ENCODE measurements around the gene XDH. TPM values are rescaled to one million over a fixed set of nuclear protein-coding genes. Genes with fewer than 3 reads are reported as not detected.

Gene XDH
- total RNA-seq, 1 experiment from 2014 or later, result 1.4 TPM

DNA sequence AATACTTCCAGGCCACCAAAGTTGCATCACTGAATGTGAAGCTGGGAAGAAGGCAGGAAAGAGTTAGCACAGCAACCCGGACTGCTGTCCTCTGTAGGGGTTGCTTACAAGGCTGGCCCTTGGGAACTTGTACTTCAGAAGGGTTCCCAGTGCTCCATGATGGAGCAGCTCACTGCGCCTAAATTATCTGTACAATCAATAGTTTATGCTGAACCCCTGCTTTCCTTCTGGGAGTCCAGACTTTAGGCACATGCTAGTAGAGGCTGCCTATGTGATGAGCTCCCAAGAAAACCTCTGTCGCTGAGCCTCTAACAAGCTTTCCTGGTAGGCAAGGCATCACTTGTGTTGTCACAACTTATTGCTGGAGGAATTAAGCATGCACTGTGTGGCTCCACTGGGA is 34.3 kb downstream of the XDH start:
- intact Hi-C loops (cut with micrococcal nuclease; ENCODE audit: unreplicated experiment), result no loop called here
- Histone ChIP-seq H3K27me3 (replicated peaks; ENCODE audit: control insufficient read depth, insufficient read depth, low read length) (no peaks in the 10 kb centered on the region), H3K4me1 (no peaks in the 10 kb centered on the region), H3K4me3 (ENCODE audit: low read depth, low read length) (no peak overlapping the region), H3K36me3 (ENCODE audit: control insufficient read depth, insufficient read depth, low read length) (no peaks in the 10 kb centered on the region), H3K9me3 (peaks cover 7% of the 10 kb centered on the region; the same call in 1 of the 2 replicates)
- TF ChIP-seq, protein P1, sequence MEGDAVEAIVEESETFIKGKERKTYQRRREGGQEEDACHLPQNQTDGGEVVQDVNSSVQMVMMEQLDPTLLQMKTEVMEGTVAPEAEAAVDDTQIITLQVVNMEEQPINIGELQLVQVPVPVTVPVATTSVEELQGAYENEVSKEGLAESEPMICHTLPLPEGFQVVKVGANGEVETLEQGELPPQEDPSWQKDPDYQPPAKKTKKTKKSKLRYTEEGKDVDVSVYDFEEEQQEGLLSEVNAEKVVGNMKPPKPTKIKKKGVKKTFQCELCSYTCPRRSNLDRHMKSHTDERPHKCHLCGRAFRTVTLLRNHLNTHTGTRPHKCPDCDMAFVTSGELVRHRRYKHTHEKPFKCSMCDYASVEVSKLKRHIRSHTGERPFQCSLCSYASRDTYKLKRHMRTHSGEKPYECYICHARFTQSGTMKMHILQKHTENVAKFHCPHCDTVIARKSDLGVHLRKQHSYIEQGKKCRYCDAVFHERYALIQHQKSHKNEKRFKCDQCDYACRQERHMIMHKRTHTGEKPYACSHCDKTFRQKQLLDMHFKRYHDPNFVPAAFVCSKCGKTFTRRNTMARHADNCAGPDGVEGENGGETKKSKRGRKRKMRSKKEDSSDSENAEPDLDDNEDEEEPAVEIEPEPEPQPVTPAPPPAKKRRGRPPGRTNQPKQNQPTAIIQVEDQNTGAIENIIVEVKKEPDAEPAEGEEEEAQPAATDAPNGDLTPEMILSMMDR (IDR thresholded peaks at IDR 0.05; ENCODE audit: insufficient read depth in 1 of 2, low read depth in 1 of 2, low read length in 1 of 2, severe bottlenecking in 1 of 2, unreplicated experiment in 1 of 2), result no peak
- Mint-ChIP-seq H3K4me3 (ENCODE audit: unreplicated experiment) (no peak overlapping the region), H3K4me1 (ENCODE audit: low read depth, unreplicated experiment) (peaks cover 11% of the 10 kb centered on the region), H3K27ac (ENCODE audit: unreplicated experiment) (no peak overlapping the region), H3K9me3 (ENCODE audit: unreplicated experiment) (peaks cover 15% of the 10 kb centered on the region), H3K36me3 (ENCODE audit: insufficient read depth, unreplicated experiment) (no peaks in the 10 kb centered on the region), H3K27me3 (ENCODE audit: insufficient read depth, unreplicated experiment) (no peaks in the 10 kb centered on the region)
- ChIA-PET POLR2A (no interaction called here), CTCF (no interaction called here)
- BruUV-seq (replicated peaks), result no TSS peak
- no peak for DNase-seq

DNA sequence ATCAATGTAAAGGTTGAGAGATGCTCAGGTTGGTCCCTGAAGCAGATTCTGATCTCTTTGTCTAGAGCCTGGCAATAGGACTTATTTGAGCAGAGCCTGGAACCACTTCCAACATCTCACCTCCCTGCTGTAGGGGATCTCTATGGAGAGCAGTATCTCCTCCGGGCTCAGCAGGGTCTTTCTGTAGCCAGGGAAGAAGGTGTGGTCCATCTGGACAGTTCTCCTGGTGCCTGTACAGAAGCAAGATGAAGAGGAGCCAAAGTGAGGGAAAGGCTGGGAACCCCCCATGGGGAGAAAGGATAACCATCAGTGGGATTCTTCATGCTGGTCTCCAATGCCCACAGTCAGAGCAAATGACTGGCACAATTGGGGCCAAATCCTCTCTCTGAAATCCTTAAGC is 34.8 kb downstream of the XDH start:
- Histone ChIP-seq H3K36me3 (ENCODE audit: control insufficient read depth, insufficient read depth, low read length) (no peaks in the 10 kb centered on the region), H3K4me1 (no peaks in the 10 kb centered on the region), H3K9me3 (peaks cover 7% of the 10 kb centered on the region; the same call in 1 of the 2 replicates), H3K4me3 (ENCODE audit: low read depth, low read length) (no peak overlapping the region), H3K27me3 (replicated peaks; ENCODE audit: control insufficient read depth, insufficient read depth, low read length) (no peaks in the 10 kb centered on the region)
- no peak overlapping the region for H3K27ac Mint-ChIP-seq (ENCODE audit: unreplicated experiment)
- ChIA-PET POLR2A (no interaction called here), CTCF (no interaction called here)
- peaks cover 15% of the 10 kb centered on the region for H3K9me3 Mint-ChIP-seq (ENCODE audit: unreplicated experiment)
- BruUV-seq (replicated peaks), result no TSS peak
- DNase-seq, result no peak
- H3K4me1 Mint-ChIP-seq (ENCODE audit: low read depth, unreplicated experiment), result peaks cover 11% of the 10 kb centered on the region
- no peaks in the 10 kb centered on the region for H3K27me3 Mint-ChIP-seq (ENCODE audit: insufficient read depth, unreplicated experiment)
- intact Hi-C loops (cut with micrococcal nuclease; ENCODE audit: unreplicated experiment), result no loop called here
- H3K4me3 Mint-ChIP-seq (ENCODE audit: unreplicated experiment), result no peak overlapping the region
- H3K36me3 Mint-ChIP-seq (ENCODE audit: insufficient read depth, unreplicated experiment), result no peaks in the 10 kb centered on the region
- TF ChIP-seq, protein P1 (IDR thresholded peaks at IDR 0.05; ENCODE audit: insufficient read depth in 1 of 2, low read depth in 1 of 2, low read length in 1 of 2, severe bottlenecking in 1 of 2, unreplicated experiment in 1 of 2), result no peak

DNA sequence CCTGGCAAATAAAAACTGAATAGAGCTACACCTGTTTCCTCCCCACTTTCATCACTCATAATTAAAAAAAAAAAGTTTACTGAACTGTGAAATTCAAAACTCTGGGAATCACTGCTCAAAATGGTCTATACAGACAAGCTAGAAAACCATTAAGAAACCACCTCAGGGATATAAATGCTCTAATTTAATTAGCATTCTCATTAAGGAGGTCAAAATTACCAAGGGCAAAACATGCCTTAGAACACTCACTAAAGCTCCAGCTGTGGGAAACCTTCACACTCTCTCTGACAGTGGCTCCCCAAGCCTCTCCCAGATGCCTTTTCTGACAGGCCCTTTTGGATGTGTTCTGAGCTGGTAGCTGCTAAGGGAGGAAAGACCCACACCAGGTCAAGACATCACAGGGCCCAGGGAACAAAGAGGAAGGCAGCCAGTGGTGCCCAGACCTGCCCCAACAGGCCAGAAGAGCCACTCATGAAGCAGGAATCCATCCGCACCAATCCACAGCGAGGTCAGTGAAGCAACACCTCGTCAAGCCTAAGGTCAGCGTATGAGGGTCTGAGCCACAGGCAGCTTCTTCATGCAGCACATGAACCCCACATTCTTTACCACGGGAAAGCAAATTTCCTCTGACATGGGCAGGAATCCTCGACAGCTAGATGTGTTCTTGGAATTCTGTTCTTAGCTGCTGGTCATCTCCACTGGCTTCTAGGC is 35.6 kb downstream of the XDH start:
- H3K27me3 ChIP-seq (replicated peaks; ENCODE audit: control insufficient read depth, insufficient read depth, low read length), result no peaks in the 10 kb centered on the region
- no TSS peak for BruUV-seq (replicated peaks)
- Mint-ChIP-seq H3K9me3 (ENCODE audit: unreplicated experiment) (peaks cover 15% of the 10 kb centered on the region), H3K36me3 (ENCODE audit: insufficient read depth, unreplicated experiment) (no peaks in the 10 kb centered on the region), H3K27me3 (ENCODE audit: insufficient read depth, unreplicated experiment) (no peaks in the 10 kb centered on the region), H3K27ac (ENCODE audit: unreplicated experiment) (no peak overlapping the region), H3K4me1 (ENCODE audit: low read depth, unreplicated experiment) (peaks cover 11% of the 10 kb centered on the region), H3K4me3 (ENCODE audit: unreplicated experiment) (no peak overlapping the region)
- TF ChIP-seq, protein P1 (IDR thresholded peaks at IDR 0.05; ENCODE audit: insufficient read depth in 1 of 2, low read depth in 1 of 2, low read length in 1 of 2, severe bottlenecking in 1 of 2, unreplicated experiment in 1 of 2), result no peak
- H3K9me3 ChIP-seq, result peaks cover 7% of the 10 kb centered on the region; the same call in 1 of the 2 replicates
- POLR2A ChIA-PET, result no interaction called here
- H3K4me1 ChIP-seq, result no peaks in the 10 kb centered on the region
- H3K36me3 ChIP-seq (ENCODE audit: control insufficient read depth, insufficient read depth, low read length), result no peaks in the 10 kb centered on the region
- intact Hi-C loops (cut with micrococcal nuclease; ENCODE audit: unreplicated experiment), result no loop called here
- no peak overlapping the region for H3K4me3 ChIP-seq (ENCODE audit: low read depth, low read length)
- CTCF ChIA-PET, result no interaction called here
- no peak for DNase-seq
